HEK293 (cell line): ENCODE data around the gene NAE1.

Source experiments
- CTCF ChIP-seq: fragments of 450-650 bp; formaldehyde crosslinking; IDR thresholded peaks from 2 replicates; pipeline ENCODE4 v1.5.1; 2016; ENCODE audit warnings: missing biosample characterization, missing genetic modification characterization
- TSHZ1 ChIP-seq: fragments of 450-650 bp; formaldehyde crosslinking; IDR thresholded peaks from 2 replicates; pipeline ENCODE4 v1.5.1; 2016; ENCODE audit warnings: missing biosample characterization, missing genetic modification characterization, borderline replicate concordance
- ZBTB10 ChIP-seq: fragments of 450-650 bp; formaldehyde crosslinking; IDR thresholded peaks from 2 replicates; pipeline ENCODE4 v1.5.1; 2016; ENCODE audit warnings: missing biosample characterization, missing genetic modification characterization
- ZNF140 ChIP-seq: fragments of 450-650 bp; formaldehyde crosslinking; IDR thresholded peaks from 2 replicates; pipeline ENCODE4 v1.5.1; 2016; ENCODE audit warnings: missing biosample characterization, missing genetic modification characterization
- ZNF174 ChIP-seq: fragments of 450-650 bp; formaldehyde crosslinking; IDR thresholded peaks from 2 replicates; pipeline ENCODE4 v1.5.0; 2017; ENCODE audit warnings: missing biosample characterization, mild to moderate bottlenecking, missing genetic modification characterization
- ZNF221 ChIP-seq: fragments of 450-650 bp; formaldehyde crosslinking; IDR thresholded peaks from 2 replicates; pipeline ENCODE4 v1.5.1; 2017; ENCODE audit warnings: missing biosample characterization, missing genetic modification characterization, borderline replicate concordance
- ZNF266 ChIP-seq: fragments of 450-650 bp; formaldehyde crosslinking; IDR thresholded peaks from 2 replicates; pipeline ENCODE4 v1.5.1; 2016; ENCODE audit warnings: missing biosample characterization, missing genetic modification characterization, low read depth
- ZNF311 ChIP-seq: fragments of 450-650 bp; formaldehyde crosslinking; IDR thresholded peaks from 2 replicates; pipeline ENCODE4 v1.5.1; 2017; ENCODE audit warnings: missing biosample characterization, missing genetic modification characterization, borderline replicate concordance
- ZNF510 ChIP-seq: fragments of 450-650 bp; formaldehyde crosslinking; IDR thresholded peaks from 2 replicates; pipeline ENCODE4 v1.5.1; 2018; ENCODE audit warnings: mild to moderate bottlenecking, missing genetic modification characterization, missing biosample characterization; ENCODE audit not compliant: insufficient replicate concordance
- ZNF629 ChIP-seq: fragments of 450-650 bp; formaldehyde crosslinking; IDR thresholded peaks from 2 replicates; pipeline ENCODE4 v1.5.1; 2017; ENCODE audit warnings: missing biosample characterization, missing genetic modification characterization
- ZNF658 ChIP-seq: fragments of 450-650 bp; formaldehyde crosslinking; IDR thresholded peaks from 2 replicates; pipeline ENCODE4; 2016; ENCODE audit warnings: missing biosample characterization, missing genetic modification characterization
- TF ChIP-seq, protein P1 (sequence below): fragments of 450-650 bp; formaldehyde crosslinking; IDR thresholded peaks from 2 replicates; pipeline ENCODE4 v1.5.1; 2016; ENCODE audit warnings: missing biosample characterization, missing genetic modification characterization
- TF ChIP-seq, protein P2 (sequence below): fragments of 450-650 bp; formaldehyde crosslinking; IDR thresholded peaks from 2 replicates; pipeline ENCODE4 v1.5.1; 2016; ENCODE audit warnings: missing biosample characterization, missing genetic modification characterization

- TF ChIP-seq, protein P1, sequence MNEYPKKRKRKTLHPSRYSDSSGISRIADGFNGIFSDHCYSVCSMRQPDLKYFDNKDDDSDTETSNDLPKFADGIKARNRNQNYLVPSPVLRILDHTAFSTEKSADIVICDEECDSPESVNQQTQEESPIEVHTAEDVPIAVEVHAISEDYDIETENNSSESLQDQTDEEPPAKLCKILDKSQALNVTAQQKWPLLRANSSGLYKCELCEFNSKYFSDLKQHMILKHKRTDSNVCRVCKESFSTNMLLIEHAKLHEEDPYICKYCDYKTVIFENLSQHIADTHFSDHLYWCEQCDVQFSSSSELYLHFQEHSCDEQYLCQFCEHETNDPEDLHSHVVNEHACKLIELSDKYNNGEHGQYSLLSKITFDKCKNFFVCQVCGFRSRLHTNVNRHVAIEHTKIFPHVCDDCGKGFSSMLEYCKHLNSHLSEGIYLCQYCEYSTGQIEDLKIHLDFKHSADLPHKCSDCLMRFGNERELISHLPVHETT = no peak
- TF ChIP-seq CTCF (no peak), ZBTB10 (tag by site-specific recombination) (0 out of 2 replicates have a peak, but pooled peaks have one; percentile 22), TSHZ1 (tag by site-specific recombination) (no peak), ZNF629 (tag by site-specific recombination) (no peak), ZNF140 (tag by site-specific recombination) (no peak), ZNF311 (tag by site-specific recombination) (no peak), ZNF174 (tag by site-specific recombination) (no peak), ZNF221 (no peak), ZNF266 (tag by site-specific recombination) (no peak), ZNF658 (tag by site-specific recombination) (no peak), ZNF510 (tag by site-specific recombination) (no peak)
- TF ChIP-seq, protein P2, sequence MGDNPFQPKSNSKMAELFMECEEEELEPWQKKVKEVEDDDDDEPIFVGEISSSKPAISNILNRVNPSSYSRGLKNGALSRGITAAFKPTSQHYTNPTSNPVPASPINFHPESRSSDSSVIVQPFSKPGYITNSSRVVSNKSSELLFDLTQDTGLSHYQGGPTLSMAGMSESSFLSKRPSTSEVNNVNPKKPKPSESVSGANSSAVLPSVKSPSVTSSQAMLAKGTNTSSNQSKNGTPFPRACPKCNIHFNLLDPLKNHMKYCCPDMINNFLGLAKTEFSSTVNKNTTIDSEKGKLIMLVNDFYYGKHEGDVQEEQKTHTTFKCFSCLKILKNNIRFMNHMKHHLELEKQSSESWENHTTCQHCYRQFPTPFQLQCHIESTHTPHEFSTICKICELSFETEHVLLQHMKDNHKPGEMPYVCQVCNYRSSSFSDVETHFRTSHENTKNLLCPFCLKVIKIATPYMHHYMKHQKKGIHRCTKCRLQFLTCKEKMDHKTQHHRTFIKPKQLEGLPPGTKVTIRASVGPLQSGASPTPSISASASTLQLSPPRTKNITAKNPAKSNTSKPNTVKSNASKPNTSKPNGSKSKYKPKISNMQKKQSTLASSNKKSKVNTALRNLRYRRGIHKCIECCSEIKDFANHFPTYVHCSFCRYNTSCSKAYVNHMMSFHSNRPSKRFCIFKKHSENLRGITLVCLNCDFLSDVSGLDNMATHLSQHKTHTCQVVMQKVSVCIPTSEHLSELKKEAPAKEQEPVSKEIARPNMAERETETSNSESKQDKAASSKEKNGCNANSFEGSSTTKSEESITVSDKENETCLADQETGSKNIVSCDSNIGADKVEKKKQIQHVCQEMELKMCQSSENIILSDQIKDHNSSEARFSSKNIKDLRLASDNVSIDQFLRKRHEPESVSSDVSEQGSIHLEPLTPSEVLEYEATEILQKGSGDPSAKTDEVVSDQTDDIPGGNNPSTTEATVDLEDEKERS (tag by site-specific recombination) = no peak
Measured at GRCh38 chr16:66844342-66845079, 13.7 kb upstream of the NAE1 start, which contains the start of gene CA7.
